NCI-H2081 (cell line): Measurements from ENCODE around the gene HPS1.

Experiments used
- DNase-seq, 2 experiments: peaks; one replicate each; lab custom pipeline; 2025; lab: John Stamatoyannopoulos, UW

The HPS1 gene

GRCh38 chr10:98432330-98432729 lies 14.4 kb downstream of the HPS1 start:
- no peak for DNase-seq

- DNase-seq, result no peak
These were observed 15.7 kb downstream of the HPS1 start for GRCh38 chr10:98431016-98431415.

GRCh38 chr10:98430427-98430826 lies 16.3 kb downstream of the HPS1 start:
- no peak for DNase-seq

- DNase-seq, result no peak
These were observed 17.2 kb downstream of the HPS1 start for GRCh38 chr10:98429320-98430072.

- DNase-seq, result no peak
These were observed 19.7 kb downstream of the HPS1 start for GRCh38 chr10:98427011-98427515.

GRCh38 chr10:98425511-98426352 lies 21.0 kb downstream of the HPS1 start:
- peak in 1 of 2 experiments; percentile 5 for DNase-seq

- DNase-seq, result no peak
These were observed 22.2 kb downstream of the HPS1 start for GRCh38 chr10:98424295-98425254.

GRCh38 chr10:98423691-98424120 lies 23.0 kb downstream of the HPS1 start:
- DNase-seq, result no peak

- no peak for DNase-seq
These were observed 24.6 kb downstream of the HPS1 start for GRCh38 chr10:98422182-98422581.

- DNase-seq, result no peak
These were observed 25.9 kb downstream of the HPS1 start for GRCh38 chr10:98420786-98421185.

GRCh38 chr10:98419469-98420261 lies 27.1 kb downstream of the HPS1 start:
- no peak for DNase-seq

GRCh38 chr10:98418665-98419468 lies 27.9 kb downstream of the HPS1 start:
- DNase-seq, result no peak

GRCh38 chr10:98417973-98418664 lies 28.6 kb downstream of the HPS1 start:
- no peak for DNase-seq

GRCh38 chr10:98417481-98417959 lies 29.2 kb downstream of the HPS1 start:
- no peak for DNase-seq

- DNase-seq, result no peak
These were observed 29.9 kb downstream of the HPS1 start for GRCh38 chr10:98416606-98417388.

- DNase-seq, result no peak
These were observed 31.0 kb downstream of the HPS1 start for GRCh38 chr10:98415731-98416119.

- peak; percentile 83 to 91 for DNase-seq
These were observed 31.6 kb downstream of the HPS1 start, which contains the start of gene PYROXD2 for GRCh38 chr10:98414932-98415730. PYROXD2 (minus strand) TSS chr10:98415182; CDS start chr10:98415135, 47 bp downstream.

- no peak for DNase-seq
These were observed 32.2 kb downstream of the HPS1 start for GRCh38 chr10:98414578-98414931.
